Retinal pigment epithelial cell (primary cell): ENCODE data around the gene EVL.

ENCODE experiments used
- DNase-seq: peaks from one replicate; pipeline ENCODE4 v3.0.0-alpha.2; 2010; ENCODE audit warnings: low read depth
- H3K4me3 ChIP-seq: 2 replicates; pipeline ENCODE4 v1.5.1; 2011; ENCODE audit warnings: mild to moderate bottlenecking, low read length, control low read depth, moderate library complexity
- TF ChIP-seq, protein P1 (sequence below): conservative IDR thresholded peaks from 2 replicates; pipeline ENCODE4 v1.5.1; 2011; ENCODE audit warnings: low read depth, low read length, control low read depth, inconsistent platforms

EVL gene

DNA sequence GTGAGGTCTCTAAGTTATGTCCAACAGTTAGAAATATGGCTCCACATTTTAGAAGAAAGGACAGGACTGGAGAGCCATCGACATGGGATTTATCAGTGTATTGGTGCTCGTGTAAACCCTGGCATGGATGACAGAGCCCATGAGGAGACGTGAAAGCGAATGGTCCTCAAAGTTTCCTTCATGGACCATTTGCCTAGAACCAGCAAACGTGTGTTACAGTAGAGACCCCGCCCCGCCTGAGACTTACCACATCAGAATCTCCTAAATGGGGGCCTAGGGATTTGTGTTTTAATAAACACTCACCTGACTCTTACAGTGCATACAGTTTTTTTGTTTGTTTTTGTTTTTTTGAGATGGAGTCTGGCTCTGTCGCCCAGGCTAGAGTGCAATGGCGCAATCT lies 12.2 kb downstream of the EVL start:
- TF ChIP-seq, protein P1, sequence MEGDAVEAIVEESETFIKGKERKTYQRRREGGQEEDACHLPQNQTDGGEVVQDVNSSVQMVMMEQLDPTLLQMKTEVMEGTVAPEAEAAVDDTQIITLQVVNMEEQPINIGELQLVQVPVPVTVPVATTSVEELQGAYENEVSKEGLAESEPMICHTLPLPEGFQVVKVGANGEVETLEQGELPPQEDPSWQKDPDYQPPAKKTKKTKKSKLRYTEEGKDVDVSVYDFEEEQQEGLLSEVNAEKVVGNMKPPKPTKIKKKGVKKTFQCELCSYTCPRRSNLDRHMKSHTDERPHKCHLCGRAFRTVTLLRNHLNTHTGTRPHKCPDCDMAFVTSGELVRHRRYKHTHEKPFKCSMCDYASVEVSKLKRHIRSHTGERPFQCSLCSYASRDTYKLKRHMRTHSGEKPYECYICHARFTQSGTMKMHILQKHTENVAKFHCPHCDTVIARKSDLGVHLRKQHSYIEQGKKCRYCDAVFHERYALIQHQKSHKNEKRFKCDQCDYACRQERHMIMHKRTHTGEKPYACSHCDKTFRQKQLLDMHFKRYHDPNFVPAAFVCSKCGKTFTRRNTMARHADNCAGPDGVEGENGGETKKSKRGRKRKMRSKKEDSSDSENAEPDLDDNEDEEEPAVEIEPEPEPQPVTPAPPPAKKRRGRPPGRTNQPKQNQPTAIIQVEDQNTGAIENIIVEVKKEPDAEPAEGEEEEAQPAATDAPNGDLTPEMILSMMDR = no peak
- H3K4me3 ChIP-seq = no peak overlapping the region
- no peak for DNase-seq

DNA sequence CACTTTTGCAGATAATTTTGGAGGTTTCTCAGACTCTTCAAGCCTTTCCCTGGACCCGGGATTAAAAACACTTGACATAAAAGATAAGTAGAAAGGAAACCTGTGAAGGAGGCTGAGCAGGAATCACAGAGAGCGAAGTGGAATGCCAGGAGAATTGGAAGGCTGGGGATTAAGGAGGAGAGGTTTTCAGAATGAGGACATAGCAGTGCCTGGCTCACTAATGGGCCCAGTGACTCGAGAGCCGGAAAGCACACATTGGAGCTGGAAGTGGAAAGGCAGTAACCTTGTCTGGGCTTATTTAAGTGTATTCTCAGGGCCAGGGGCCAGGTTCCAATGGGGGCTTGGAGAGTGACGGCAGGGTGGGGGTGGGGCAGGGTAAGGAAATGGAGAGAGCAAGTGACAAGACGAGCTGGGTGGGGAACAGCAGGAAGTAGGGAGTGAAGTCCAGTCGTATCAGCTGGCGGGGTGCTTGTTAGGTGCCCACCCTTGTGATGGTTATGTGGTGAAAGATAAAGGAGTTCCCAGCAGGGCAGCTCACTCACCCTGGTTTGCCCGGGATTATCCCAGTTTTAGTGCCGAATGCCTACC lies 13.1 kb downstream of the EVL start:
- H3K4me3 ChIP-seq = no peak overlapping the region
- TF ChIP-seq, protein P1 = no peak
- peak; percentile 76 for DNase-seq

DNA sequence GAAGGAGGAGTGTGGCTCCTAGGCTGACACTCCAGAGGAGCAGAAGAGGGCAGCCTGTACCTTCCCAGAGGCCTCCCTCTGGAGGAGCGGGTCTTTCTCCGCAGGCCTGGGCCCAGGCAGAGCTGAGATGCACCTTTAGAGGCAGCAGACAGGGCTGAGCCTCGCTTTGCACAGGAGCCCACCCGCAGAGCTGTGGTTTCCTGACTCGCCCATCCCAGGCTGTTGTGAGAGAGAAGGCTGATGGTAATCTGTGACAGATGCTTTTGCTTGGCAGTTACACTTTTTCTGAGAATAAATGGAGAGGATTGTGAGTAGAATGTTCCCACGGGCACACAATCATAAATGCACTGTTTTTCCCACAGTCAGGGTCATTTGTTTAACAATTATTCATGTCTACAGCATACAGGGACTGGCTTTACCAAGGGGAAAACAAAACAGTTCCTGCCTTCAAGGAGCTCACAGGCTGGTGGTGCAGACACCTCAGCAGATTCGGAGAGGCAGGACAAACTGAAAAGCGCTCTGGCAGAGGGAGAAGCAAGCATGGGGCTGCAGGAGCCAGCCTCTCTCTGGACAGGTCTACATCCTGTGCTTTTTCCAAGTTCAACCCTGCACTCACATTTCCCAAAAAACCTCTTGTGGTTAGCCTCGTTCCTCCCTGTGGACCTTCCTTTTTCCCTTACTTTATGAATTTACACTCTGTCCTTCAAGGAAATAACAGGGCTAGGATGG lies 13.9 kb downstream of the EVL start:
- DNase-seq = peak; percentile 34
- TF ChIP-seq, protein P1 = no peak
- no peak overlapping the region for H3K4me3 ChIP-seq

DNA sequence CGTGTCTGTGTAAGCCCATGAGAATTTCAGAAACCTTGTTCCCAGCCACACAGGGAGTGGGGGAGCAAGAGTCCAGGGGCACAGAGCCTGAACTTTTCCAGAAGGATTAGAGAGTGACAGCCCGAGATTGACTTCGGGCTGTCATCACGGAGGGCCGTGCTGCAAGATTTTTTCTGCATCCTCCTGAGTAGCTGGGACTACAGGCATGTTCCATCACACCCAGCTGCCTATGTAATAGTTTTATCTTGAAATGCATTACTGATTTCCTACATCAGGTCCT lies 14.4 kb downstream of the EVL start:
- H3K4me3 ChIP-seq = no peak overlapping the region
- DNase-seq = no peak

DNA sequence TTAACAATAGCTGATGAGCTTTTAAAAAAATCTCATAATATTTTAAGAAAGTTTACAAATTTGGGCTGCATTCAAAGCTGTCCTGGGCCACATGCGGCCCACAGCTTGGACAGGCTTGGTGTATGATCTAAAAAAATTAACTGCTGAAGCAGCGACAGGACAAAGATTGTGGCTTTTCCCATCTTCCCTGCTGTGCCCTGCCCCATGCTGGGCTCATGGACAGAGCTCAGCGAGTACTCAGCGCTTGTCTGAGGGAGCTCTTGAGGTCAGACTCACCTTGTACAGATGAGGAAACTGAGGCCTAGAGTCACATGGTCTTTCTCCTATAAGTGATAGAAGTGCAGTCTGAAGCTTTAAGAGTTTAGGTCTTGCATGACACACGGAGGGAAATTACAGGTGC lies 15.0 kb downstream of the EVL start:
- no peak for DNase-seq
- TF ChIP-seq, protein P1 = no peak
- H3K4me3 ChIP-seq = no peak overlapping the region

More for the DNA sequence above, 14.4 kb downstream of the EVL start:
- TF ChIP-seq, protein P1 = no peak

DNA sequence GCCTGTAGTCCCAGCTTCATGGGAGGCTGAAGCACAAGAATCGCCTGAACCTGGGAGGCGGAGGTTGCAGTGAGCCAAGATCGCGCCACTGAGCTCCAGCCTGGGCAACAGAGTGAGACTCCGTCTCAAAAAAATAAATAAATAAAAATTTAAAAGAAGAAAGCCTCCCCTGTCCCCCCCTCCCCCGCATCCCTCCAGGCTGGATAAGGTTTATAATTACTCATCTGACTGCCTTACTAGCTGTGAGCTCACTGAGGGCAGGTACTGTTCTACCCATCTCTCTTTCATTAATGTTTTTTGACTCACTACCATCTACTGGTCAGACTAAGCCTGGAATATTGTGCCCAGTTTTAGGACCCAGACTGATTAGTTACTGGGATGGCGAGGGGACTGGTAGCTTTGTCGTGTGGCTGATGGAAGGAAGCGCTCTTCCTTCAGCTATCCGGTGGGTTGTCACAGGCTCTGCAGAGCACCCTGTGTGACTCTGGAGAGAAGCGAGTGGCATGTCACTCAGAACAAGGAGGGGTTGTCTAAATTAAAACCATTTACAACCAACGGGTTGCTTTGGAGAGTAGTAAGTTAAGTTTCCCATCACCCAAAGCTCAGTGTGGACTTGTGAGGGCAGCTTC lies 16.9 kb downstream of the EVL start:
- TF ChIP-seq, protein P1 = no peak
- H3K4me3 ChIP-seq = no peak overlapping the region
- no peak for DNase-seq

DNA sequence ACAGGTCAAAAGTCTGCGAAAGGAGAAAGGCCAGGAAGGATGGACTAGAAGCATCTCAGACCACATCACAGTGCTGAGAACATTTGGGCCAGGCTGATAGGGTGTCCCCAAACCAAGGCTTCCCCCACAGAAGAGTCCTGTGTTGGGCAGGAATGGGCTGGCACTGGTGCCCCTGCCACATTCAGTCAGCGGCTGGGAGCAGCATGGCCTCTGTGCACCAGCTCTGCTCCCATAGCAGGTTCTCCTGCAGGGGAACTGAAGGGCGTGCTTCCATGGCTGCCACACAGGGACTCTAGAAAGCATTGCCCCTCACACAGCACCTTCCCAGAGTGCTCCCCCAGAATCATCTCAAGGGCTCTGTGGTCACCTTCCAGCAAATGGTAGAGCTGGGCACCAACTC lies 17.5 kb downstream of the EVL start:
- H3K4me3 ChIP-seq = no peak overlapping the region
- TF ChIP-seq, protein P1 = no peak
- DNase-seq = no peak
